DMS 273 (cell line): ENCODE results near the gene ADARB2.
"Not testable (repeated sequence)": the region's sequence is repeated elsewhere in the genome, so short reads cannot be mapped to it uniquely, and the experiment has no call there.

Experiments used
- DNase-seq: peaks from one replicate; lab custom pipeline; 2025; ENCODE audit not compliant: unreplicated experiment; lab: John Stamatoyannopoulos, UW

The ADARB2 gene

DNA sequence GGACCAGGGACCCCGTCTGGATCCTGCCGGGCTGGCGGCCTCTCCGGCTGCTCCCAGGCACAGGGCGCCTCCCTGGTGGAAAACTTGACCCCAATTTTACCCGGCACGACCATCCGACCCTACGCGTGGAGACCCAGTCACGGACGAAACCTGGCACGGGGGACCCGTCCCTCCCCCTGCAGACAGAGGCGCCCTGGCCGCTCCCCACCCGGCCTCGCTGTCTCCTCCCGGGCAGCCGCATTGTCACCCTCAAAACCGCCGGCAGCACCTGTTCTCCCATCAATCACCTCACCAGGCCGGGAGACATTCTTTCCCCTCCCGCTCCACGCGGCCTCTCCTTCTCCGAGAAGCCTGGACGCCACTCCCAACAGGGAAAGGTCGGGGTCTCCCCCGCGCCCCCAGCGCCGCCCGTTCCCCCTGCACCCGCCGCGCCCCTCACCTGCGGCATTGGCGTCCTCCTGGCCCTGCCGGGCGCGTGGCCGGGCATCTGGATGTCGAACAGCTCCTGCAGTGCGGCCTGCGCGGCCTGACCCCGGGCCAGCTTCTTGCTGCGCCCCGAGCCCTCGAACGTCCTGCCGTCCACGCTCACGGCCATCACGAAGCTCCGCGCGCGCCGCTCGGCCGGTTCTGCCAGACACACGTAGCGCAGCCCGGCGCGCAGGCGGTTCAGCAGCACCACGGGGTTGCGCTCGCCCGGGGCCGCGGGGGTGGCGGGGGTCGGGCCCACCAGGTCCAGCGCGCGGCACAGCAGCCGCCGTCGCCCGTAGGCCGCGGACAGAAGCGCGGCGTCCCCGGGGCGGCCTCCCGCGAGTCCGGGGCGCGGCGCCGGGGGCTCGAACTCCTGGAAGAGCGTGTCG lies 374.5 kb downstream of the ADARB2 start:
- no peak for DNase-seq

DNA sequence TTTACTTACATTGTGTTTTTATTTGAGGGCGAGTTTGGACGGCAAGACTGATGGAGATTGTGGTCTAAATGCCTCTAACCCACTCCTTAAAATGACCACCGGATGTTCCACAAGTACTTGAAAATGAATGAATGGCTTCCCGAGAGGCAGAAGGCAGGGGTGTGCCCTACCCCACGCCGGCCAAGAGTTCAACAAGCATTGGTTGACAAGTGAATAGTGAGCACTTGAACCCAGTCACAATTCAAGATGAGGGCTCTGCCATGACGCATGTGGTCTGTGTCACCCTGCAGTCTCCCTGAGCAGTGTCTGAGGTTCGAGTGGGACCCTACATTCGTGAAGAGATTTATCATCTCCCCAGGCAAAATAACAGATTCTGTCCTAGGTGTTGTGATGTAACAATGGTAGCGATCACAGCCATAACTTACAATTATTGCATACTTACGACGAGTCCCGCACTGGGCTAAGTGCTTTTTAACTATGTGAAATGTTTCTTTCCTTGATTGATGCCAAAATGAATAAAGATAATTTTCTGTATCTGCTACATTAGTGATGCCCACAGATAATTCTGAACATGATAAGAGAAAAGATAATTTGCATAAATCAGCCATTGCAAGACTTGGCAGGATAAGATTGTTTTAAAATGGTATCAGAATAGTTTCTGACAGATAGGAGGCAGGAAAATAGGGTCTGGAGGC lies 375.8 kb downstream of the ADARB2 start:
- DNase-seq, result no peak

DNA sequence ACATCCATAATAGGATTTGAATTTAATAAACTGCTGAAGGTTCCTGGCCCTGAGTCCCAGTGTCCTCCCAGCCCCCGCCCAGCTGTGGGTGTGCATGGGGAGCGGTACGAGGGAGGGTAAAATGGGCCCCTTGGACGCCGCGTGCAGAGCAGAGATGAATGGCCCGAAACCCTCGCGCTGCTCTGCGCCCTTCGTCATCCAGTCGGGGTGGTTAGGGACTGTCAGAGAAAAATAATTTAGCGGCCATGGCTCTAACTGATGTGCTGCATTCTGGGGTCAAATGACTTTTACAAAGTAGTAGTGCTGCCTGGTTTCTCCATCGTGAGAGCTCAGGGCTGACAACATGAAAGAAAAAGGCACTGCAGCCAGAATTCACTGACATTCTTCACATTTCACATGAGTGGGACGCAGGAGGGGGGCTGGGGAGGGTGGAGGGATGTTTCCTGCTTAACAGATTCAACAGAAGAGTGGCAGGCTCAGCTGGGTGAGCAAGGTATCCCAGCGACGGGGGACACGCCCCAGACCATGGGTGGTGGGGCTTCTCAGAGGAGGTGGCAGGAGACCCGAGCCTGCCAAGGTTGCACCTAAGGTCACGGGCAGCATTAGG lies 376.7 kb downstream of the ADARB2 start:
- DNase-seq, result no peak

DNA sequence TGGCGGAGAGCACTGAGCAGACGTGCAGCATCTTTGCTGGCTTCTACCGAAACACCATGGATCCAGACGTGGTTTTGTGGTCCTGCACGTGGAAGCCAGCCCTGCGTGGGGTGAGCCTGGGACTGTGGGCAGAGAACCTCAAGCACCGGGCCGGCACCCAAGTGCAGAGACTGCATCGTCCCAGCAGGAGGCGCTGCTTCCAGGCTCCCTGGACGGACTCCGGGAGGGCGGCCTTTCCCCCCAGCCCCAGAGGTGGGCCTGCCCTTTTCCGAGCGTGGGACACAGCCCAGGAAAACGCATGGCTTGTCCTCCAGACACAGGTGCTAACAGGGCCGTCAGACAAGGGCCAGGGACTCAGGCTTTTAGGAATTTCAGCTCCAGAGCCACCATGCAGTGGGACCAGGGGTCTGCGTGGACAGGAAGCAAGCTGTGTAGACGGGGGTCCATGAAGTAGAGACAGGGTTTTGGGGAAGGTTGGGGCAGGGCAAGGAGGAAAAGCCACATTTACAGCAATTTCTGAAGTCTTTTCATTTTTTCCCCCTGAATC lies 377.2 kb downstream of the ADARB2 start:
- no peak for DNase-seq

DNA sequence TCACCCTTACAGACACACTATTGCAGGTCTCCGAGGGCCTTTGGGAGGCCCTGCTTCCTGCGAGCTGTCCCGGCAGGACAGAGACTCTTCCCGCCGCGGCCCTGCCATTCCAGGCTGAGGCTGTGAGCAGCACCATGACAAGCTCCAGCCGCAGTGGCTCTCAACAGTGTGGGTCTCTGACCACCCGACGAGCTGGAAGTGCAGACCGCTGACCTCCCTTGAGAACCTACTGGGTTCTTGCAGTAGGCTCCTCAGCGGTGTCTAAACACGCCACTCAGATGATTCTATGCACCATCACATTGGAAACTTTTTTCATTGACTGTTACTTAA lies 377.7 kb downstream of the ADARB2 start:
- DNase-seq, result no peak

DNA sequence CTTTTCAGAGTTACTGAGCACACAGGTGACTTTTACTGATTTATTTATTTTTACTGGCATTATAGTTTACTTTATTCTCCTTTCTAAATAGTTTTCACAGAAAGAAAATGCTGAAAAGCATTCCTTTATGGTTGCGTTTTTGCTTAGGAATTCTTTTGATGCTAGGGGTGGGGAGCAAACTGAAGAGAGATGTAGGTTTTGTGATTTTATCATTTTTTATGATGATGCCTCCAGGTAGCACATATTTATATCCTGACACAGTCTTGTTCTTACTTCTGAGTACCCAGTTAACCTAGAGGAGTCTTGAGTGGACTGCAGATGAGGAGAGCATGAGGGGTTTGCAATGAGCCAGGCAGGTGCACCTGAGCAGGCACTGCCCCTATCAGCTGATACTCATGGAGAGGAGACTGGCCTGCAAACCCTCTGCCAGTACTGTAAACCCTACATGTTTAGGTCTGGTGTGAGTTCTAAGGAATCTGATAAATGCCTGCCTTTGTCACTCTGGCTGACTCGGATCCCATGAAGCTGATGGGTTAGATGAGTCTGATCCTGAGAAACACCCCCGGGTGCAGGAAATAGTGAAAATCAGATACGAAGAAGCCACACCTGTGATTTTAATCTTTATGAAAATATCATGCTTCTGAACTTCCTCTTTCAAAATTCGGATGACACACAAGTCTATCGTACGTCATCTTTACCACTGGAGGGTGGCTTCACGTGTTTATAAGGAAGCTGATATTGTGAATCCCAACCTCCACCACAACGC lies 378.3 kb downstream of the ADARB2 start:
- no peak for DNase-seq

DNA sequence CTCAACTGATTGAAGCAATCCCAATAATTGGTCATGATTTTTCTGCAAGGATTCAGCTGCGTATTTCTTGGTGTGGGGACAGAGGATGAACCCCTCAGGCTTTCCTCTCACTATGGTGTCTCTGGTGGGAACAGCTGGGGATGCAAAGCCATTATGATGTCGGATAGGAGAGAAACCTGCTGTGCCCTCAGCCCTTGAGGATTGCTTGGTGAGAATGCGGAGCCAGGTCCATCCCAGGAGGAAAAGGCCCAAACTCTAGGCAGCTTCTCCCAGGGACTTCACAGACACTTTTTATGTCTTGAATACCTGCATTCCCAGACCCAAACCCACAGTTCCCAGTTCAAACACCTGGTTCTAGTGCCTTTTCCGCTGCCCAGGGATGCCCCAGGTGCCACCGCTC lies 379.2 kb downstream of the ADARB2 start:
- no peak for DNase-seq

DNA sequence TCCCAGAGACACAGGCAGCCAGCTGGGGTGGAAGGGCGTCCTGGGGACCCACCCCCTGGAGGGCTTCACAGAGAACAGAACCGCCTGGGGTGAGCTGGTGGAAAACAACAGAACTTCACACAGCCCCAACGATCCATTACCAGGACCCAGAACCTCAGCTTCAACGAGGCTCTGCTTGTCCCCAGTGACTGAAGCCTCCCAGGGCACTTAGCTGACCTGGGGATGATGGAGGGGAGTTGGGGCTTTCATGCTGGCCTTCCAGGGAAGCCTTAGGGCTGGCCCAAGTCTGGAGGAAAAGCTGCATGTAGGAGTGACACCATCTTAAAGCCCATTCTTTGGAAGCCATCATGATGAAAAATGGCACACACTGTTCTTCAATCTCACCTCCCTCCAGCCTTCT lies 381.0 kb downstream of the ADARB2 start:
- no peak for DNase-seq

DNA sequence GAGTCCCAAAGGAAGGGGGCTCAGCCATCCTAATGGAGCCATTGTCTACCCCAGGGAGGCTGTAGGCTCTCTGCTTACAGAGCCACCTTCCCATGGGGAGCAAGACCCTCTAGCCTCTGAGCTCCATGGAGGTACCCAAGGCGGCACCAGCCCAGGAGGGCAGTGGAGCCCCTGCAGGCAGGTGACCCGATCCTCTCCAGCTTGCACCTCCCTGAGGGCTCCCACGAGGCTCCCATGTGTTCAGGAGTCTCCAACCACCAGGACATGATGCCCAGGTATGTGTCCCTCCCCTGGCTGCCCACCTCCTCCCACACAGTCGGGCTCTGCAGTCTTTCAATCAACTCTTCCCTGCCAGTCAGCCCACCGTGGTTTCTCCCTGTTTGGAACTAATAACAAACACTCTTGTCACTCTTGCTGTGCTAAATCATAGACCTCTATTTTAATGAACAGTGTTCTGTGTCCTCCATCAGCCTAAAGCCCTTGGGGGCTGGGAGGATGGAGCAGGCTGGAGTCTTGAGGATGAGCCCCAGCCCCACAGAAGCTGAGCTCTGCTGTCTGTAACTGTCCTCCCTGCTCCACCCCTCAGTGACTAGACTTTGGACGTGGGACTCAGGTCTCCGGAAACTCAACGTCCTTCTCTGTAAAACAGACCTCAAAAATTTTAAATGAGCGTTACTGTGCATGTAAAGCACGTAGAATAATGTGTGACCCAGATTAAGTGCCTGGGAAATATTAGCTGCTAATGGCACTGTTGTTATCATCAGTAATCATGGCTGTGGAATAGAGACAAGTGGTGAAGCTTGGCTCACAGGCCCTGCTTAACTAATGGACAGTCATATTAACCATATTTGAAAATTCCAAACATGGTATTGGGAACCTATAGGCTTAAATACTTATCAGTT lies 382.3 kb downstream of the ADARB2 start:
- DNase-seq, result no peak

DNA sequence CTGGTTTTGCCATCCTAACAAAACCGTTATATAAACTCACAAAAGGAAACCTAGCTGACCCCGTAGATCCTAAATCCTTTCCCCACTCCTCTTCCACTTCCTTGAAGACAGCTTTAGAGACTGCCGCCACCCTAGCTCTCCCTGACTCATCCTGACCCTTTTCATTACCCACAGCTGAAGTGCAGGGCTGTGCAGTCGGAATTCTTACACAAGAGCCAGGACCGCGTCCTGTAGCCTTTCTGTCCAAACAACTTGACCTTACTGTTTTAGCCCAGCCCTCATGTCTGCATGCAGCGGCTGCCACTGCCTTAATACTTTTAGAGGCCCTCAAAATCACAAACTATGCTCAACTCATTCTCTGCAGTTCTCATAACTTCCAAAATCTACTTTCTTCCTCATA lies 385.0 kb downstream of the ADARB2 start:
- DNase-seq, result not testable (repeated sequence)

DNA sequence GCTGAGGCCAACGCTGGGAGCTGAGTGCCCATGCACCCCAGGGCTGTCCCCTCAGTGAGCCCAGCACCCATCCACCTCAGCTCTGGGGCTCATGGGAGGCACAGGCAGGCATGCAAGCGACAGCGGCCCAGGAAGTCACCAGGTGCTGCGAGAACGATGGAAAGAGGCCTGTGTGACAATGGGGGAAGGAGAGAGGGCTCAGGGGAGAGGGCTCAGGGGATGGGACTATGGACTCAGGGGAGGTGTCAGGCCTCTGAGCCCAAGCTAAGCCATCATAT lies 388.6 kb downstream of the ADARB2 start:
- no peak for DNase-seq

DNA sequence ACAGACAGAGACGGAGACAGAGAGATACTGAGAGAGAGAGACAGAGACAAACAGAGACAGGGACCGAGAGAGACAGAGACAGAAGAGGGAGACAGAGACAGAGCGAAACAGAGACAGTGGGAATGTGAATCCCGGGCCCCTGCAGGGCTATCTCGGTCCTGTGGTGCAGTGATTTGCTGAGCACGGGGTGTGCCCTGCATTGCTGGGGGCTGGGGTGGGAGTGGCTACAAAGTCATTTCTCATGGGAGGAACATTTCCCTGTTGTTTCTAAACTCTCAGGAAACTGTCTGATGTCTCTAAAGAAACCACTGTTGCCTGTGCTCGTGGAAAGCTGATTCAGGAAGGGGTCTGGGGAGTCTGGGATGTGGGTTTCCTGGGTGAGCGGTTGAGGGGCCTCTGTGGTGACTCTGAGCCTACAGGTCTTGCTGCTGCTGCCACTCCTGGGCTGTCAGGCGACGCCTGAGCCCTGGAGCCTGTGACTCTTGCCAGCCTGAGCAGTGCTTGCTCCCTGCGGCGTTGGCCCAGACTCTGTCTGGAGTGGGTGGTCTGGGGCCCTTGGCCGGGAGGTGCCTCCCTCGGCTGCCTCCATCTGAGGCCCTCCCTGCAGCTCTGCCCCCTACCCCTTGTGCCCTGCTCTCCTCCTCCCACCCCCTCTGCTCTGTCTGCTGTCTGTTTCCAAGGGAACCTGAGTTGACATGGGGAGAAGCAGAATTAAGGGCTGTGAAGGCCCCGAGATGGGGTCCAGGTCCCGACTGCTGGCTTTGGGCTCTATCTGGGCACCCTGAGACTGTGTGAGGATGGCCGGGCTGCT lies 389.2 kb downstream of the ADARB2 start:
- no peak for DNase-seq

DNA sequence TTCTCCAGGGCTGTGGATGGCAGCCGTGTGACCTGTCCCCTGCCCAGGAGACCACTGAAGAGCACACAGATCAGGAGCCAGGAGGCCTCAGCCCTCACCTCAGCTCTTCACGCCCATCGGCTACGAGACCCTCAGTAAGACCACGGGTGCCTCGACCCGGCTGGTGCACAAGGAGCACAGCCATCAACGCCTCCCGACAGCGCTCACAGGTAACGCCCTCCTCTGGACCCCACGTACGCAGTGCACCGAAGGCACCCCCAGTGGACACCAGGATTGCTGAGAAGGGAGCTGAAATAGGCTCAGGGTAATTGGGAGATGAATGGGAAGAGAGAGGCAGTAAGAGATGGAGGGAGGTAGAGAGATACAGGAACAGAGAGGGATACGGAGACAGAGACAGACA lies 389.8 kb downstream of the ADARB2 start:
- DNase-seq, result no peak

DNA sequence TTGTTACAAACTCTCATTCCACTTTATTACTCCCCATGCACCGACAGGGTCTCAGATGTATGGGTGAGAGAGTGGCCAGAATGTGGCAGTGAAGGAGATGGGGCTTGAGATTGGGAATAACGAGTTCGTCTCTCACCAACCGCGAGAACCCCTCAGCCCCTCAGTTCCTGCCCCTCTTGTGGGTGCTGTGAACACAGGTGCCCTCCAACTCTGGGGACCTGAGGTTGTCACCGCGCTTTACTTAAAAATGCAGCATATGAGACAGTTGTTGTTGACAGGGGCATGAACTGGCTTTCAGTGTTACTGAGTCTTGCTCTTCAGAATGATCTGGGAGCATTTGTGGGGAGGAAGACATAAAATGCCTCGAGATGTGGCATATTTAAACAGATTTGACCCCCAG lies 391.1 kb downstream of the ADARB2 start:
- DNase-seq, result no peak

DNA sequence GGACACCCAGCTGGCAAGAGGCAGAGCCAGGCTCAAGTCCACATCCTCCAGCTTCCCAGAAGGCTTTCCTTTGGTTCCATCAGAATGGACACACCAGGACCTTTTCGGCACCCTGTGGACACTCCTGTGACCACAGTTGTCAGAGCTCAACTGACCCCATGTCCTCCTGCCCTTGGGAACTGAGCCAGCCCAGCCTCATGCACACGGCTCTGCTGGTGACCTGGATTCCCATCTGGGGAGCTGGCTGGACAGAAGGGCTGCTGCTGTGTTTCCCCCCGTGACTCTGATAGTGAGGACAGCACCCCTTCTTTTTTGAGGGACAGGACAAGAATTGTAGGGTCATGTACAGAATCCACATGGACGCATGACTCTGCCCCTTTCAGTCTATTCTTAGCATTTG lies 392.0 kb downstream of the ADARB2 start:
- DNase-seq, result no peak

DNA sequence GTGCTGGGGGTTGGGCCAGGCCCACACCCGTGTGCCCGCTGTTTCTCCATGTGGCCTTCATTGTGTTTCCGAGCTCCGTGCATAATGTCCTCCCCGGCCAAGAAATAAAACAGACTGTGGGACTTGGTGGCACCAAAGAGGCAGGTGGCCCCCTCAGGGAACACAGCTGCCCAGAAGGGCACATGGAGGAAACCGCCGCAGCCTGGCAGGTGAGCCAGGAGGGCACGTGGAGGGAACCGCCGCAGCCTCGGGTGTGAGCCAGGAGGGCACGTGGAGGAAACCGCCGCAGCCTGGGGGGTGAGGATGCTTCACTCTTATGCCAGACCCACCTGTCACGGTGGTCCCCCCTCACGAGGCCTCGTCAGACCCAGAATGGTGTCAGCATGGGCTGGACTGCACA lies 392.5 kb downstream of the ADARB2 start:
- no peak for DNase-seq

DNA sequence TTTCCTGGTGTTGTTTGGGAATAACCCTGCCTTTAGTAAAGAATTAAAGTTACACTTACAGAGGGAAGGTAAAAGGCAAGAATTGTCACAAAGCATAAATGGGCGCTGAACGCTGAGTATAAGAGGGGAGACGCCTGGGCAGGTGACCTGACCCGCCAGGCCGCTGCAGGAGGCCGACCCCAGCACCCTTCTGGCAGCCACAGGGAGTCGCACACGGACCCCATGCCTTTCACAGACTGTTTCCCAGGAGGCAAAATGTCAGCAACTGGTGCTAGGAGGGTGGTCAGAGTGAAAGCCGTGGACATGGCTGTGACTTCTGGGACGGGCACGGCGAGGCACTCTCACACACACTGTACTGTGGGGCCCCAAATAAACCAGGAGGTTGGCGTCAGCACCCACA lies 392.9 kb downstream of the ADARB2 start:
- no peak for DNase-seq

DNA sequence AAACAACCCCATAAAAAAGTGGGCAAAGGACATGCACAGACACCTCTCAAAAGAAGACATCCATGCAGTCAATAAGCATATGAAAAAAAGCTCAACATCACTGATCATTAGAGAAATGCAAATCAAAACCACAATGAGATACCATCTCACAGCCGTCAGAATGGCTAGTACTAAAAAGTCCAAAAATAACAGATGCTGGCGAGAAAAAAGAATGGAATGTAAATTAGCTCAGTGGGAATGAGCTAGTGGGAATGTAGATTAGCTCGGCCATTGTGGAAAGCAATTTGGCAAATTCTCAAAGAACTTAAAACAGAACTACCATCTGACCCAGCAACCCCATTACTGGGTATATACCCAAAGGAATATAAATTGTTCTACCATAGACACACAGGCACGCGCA lies 394.1 kb downstream of the ADARB2 start:
- DNase-seq, result no peak

DNA sequence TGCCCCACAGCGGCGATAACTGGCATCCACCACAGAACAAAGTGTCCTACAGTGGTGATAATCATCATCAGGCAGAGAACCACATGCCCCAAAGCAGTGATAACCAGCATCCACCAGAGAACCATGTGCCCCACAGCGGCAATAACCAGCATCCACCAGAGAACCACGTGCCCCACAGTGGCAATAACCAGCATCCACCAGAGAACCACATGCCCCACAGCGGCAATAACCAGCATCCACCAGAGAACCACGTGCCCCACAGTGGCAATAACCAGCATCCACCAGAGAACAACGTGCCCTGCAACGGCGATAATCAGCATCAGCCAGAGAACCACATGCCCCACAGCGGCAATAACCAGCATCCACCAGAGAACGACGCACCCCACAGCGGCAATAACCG lies 396.3 kb downstream of the ADARB2 start:
- not testable (repeated sequence) for DNase-seq

DNA sequence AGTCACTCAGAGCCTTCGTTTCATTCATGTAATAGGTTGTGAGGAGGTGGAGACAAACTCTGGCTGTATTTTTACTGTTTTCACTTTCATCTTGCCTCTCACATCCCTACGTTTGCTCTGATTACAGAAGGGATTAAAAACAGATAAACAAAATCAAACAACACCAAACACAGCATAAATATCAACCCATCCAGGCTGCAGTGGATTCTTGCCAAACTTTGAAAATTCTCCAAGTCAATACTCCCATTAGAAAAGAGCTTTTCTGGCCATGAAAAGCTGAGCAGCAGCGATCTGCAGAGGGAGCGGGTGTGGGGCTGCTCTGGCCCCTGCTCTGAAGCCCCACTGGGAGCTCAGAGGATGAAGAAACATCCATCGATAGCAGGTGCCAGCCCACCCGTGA lies 397.9 kb downstream of the ADARB2 start:
- DNase-seq, result no peak
